SK-N-SH treated with all-trans-retinoic acid at 6 μM for 48 hours (cell line): ENCODE data around the gene PRRC2A.

Experiments used
- GLIS3 ChIP-seq: fragments of 250-450 bp; sonication (Bioruptor Pico); IDR thresholded peaks from 2 replicates; pipeline ENCODE4 v1.5.0; 2020; ENCODE audit warnings: mild to moderate bottlenecking, moderate library complexity
- OSR1 ChIP-seq: fragments of 250-450 bp; sonication (Bioruptor Pico); IDR thresholded peaks from 2 replicates; pipeline ENCODE4 v1.8.0; 2022; ENCODE audit warnings: moderate library complexity, mild to moderate bottlenecking, inconsistent platforms
- SNAI2 ChIP-seq: fragments of 250-450 bp; sonication (Bioruptor Pico); IDR thresholded peaks from 2 replicates; pipeline ENCODE4 v1.5.0; 2020; ENCODE audit warnings: mild to moderate bottlenecking, moderate library complexity
- TCF4 ChIP-seq: fragments of 250-450 bp; sonication (Bioruptor Pico); IDR thresholded peaks from 2 replicates; pipeline ENCODE4 v1.8.0; 2021; ENCODE audit warnings: mild to moderate bottlenecking, moderate library complexity, borderline replicate concordance
- TOX ChIP-seq: fragments of 250-450 bp; sonication (Bioruptor Pico); IDR thresholded peaks from 2 replicates; pipeline ENCODE4 v1.8.0; 2021; ENCODE audit warnings: mild to moderate bottlenecking, moderate library complexity, borderline replicate concordance
- ZFP3 ChIP-seq: fragments of 250-450 bp; sonication (Bioruptor Pico); IDR thresholded peaks from 2 replicates; pipeline ENCODE4 v1.5.0; 2020; ENCODE audit warnings: mild to moderate bottlenecking, moderate library complexity
- ZFP30 ChIP-seq: fragments of 450-650 bp; formaldehyde crosslinking; IDR thresholded peaks from 2 replicates; pipeline ENCODE4 v1.5.0; 2022; ENCODE audit warnings: mild to moderate bottlenecking, moderate library complexity
- TF ChIP-seq, protein P1 (sequence below): fragments of 250-450 bp; sonication (Bioruptor Pico); IDR thresholded peaks from 2 replicates; pipeline ENCODE4 v1.8.0; 2020; ENCODE audit warnings: mild to moderate bottlenecking, moderate library complexity, borderline replicate concordance

DNA sequence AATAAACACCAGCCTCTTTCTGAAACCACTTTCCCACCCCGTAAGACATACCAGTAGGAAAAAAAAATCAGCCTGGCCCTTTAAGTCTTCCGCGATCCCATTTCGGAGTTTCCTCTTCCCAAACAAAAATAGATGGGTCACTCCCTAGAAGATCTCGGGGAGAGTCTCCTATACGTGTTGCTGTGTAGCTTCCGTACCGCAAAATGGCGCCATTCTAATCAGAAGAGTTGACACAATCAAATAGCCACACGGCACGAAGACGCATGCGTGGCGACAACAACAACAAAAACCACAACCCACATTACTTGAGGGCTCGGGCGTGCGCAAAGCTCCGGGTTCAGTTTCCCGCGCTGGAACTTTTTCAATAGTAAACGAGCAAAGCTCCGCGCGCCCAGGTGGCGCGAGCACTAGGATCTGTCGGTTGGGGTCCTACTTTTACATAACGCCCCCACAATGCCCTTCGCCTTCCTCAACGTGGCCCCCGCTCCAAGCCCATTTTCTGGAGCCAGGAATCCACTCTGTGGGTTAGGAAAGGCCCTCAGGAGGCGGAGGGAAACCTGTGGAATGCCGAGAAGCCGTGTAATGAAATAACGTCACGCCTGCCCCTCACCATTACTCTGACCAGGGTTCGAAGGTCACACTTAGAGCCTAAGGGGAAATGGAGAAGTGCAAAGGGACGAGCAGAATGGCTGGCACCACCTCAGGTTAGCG lies 44.4 kb downstream of the PRRC2A start, which contains the start of gene GPANK1:
- TF ChIP-seq ZFP30 (CRISPR knock-in tag) (no peak), TCF4 (CRISPR knock-in tag) (no peak), ZFP3 (CRISPR knock-in tag) (no peak), TOX (CRISPR knock-in tag) (no peak), OSR1 (CRISPR knock-in tag) (no peak), GLIS3 (CRISPR knock-in tag) (no peak), SNAI2 (CRISPR knock-in tag) (no peak)
- TF ChIP-seq, protein P1, sequence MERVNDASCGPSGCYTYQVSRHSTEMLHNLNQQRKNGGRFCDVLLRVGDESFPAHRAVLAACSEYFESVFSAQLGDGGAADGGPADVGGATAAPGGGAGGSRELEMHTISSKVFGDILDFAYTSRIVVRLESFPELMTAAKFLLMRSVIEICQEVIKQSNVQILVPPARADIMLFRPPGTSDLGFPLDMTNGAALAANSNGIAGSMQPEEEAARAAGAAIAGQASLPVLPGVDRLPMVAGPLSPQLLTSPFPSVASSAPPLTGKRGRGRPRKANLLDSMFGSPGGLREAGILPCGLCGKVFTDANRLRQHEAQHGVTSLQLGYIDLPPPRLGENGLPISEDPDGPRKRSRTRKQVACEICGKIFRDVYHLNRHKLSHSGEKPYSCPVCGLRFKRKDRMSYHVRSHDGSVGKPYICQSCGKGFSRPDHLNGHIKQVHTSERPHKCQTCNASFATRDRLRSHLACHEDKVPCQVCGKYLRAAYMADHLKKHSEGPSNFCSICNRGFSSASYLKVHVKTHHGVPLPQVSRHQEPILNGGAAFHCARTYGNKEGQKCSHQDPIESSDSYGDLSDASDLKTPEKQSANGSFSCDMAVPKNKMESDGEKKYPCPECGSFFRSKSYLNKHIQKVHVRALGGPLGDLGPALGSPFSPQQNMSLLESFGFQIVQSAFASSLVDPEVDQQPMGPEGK (CRISPR knock-in tag): no peak
